ENCODE data around the gene NRP2. TPM values are rescaled to one million over a fixed set of nuclear protein-coding genes. Genes with fewer than 3 reads are reported as not detected.

NRP2 gene
- total and polyA plus RNA-seq, 2 donors (not counting 1 experiment from before 2014, with no cell fraction given), result 1.8 to 6.8 TPM

GRCh38 chr2:205714789-205715720 lies 32.8 kb downstream of the NRP2 start:
- 87% methylated on average over 11 of the region's 13 CpGs for whole genome bisulfite sequencing (ENCODE audit: insufficient coverage)
- H3K9me3 Mint-ChIP-seq (ENCODE audit: insufficient read depth), result no peaks in the 10 kb centered on the region
- no peaks in the 10 kb centered on the region for H4K20me1 ChIP-seq (ENCODE audit: control insufficient read depth, insufficient read depth, low read length, poor library complexity, severe bottlenecking)
- H2AFZ ChIP-seq (ENCODE audit: insufficient read depth, low read depth, low read length, poor library complexity, severe bottlenecking), result peak overlapping the region; percentile 44
- ATAC-seq (ENCODE audit: low read depth), result no peak
- H3K4me1 Mint-ChIP-seq, result peaks cover 32% of the 10 kb centered on the region
- peaks cover 31 to 34% of the 10 kb centered on the region in 2 donors for H3K4me1 ChIP-seq (ENCODE audit: control insufficient read depth in 2 of 2, insufficient read depth in 2 of 2, low read length in 2 of 2)
- H3K4me2 ChIP-seq (replicated peaks; ENCODE audit: low read depth, low read length, poor library complexity, severe bottlenecking), result peak overlapping the region; percentile 60
- peak overlapping the region; percentile 66 to 73 for H3K27ac ChIP-seq (ENCODE audit: low read length in 2 of 2)
- TF ChIP-seq, protein P1, sequence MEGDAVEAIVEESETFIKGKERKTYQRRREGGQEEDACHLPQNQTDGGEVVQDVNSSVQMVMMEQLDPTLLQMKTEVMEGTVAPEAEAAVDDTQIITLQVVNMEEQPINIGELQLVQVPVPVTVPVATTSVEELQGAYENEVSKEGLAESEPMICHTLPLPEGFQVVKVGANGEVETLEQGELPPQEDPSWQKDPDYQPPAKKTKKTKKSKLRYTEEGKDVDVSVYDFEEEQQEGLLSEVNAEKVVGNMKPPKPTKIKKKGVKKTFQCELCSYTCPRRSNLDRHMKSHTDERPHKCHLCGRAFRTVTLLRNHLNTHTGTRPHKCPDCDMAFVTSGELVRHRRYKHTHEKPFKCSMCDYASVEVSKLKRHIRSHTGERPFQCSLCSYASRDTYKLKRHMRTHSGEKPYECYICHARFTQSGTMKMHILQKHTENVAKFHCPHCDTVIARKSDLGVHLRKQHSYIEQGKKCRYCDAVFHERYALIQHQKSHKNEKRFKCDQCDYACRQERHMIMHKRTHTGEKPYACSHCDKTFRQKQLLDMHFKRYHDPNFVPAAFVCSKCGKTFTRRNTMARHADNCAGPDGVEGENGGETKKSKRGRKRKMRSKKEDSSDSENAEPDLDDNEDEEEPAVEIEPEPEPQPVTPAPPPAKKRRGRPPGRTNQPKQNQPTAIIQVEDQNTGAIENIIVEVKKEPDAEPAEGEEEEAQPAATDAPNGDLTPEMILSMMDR (IDR thresholded peaks at IDR 0.05), result no peak
- no peak for TF ChIP-seq EZH2 (IDR thresholded peaks at IDR 0.05; ENCODE audit: borderline replicate concordance, insufficient read depth, low read depth, low read length, poor library complexity, severe bottlenecking)
- H3K36me3 ChIP-seq (replicated peaks in 1 of 2; ENCODE audit: control extremely low read depth in 1 of 2, control insufficient read depth in 1 of 2, extremely low read depth in 1 of 2, insufficient read depth in 2 of 2, low read length in 1 of 2), result no peaks in the 10 kb centered on the region
- H3K27ac Mint-ChIP-seq, result peak overlapping the region; percentile 85
- CTCF ChIA-PET, result interaction anchor here (1.1 to 1.3 kb wide), 3 partner anchors 27 to 39 kb away, joined by 4 read pairs; no protein-coding TSS in a partner anchor
- H3K9me3 ChIP-seq (ENCODE audit: control extremely low read depth in 1 of 3, control insufficient read depth in 2 of 3, insufficient read depth in 1 of 3, low read length in 2 of 3), result no peaks in the 10 kb centered on the region
- H3K9ac ChIP-seq (ENCODE audit: low read length), result no peak overlapping the region
- H3K27me3 ChIP-seq (replicated peaks in 1 of 4; ENCODE audit: control extremely low read depth in 1 of 4, control insufficient read depth in 3 of 4, insufficient read depth in 4 of 4, low read length in 3 of 4), result no peaks in the 10 kb centered on the region
- POLR2A ChIA-PET, result no interaction called here
- no peaks in the 10 kb centered on the region for H3K79me2 ChIP-seq (ENCODE audit: control insufficient read depth, insufficient read depth, low read length)
- intact Hi-C loops (cut with micrococcal nuclease), result no loop called here
- no peaks in the 10 kb centered on the region for H3K27me3 Mint-ChIP-seq
- H3K4me3 ChIP-seq (ENCODE audit: control extremely low read depth in 1 of 5, extremely low read depth in 1 of 5, insufficient read depth in 1 of 5, low read depth in 2 of 5, low read length in 4 of 5), result no peak overlapping the region
- no peak for DNase-seq
- H3K4me3 Mint-ChIP-seq, result peak overlapping the region; percentile 32

All from B cell (primary cell).